Heart left ventricle (tissue), 16 donors: Measurements from ENCODE around the gene ANKRD44. TPM values are rescaled to one million over a fixed set of nuclear protein-coding genes. Genes with fewer than 3 reads are reported as not detected.

Source experiments
- ATAC-seq, 4 donors: fragments of 200-7000 bp; cut with Tn5 transposase; one replicate each; pipeline ENCODE4 v1.9.1; 2020 to 2022; ENCODE audit warnings: moderate library complexity in 4 of 4, mild to moderate bottlenecking in 3 of 4, moderate number of reproducible peaks in 1 of 4
- DNase-seq, 5 donors: peaks; one replicate each; pipeline ENCODE4 v3.0.0-alpha.2; 2020
- H3K27ac ChIP-seq, 12 donors: fragments of 200-600 bp; sonication (generic) in 4 of 12; one replicate each; pipeline versions ENCODE4 v1.5.0 to v1.8.0; 2016 to 2022; ENCODE audit warnings: mild to moderate bottlenecking in 2 of 12
- H3K27me3 ChIP-seq, 9 donors: fragments of 200-600 bp; sonication (generic) in 2 of 9; one replicate each; pipeline versions ENCODE4 v1.5.1 to v1.8.0; 2016 to 2022; ENCODE audit warnings: mild to moderate bottlenecking in 3 of 9
- H3K36me3 ChIP-seq, 9 donors: fragments of 200-600 bp; sonication (generic) in 2 of 9; one replicate each; pipeline versions ENCODE4 v1.5.0 to v1.8.0; 2018 to 2022; ENCODE audit warnings: mild to moderate bottlenecking in 2 of 9
- H3K4me1 ChIP-seq, 12 donors: fragments of 200-600 bp; sonication (generic) in 4 of 12; one replicate each; pipeline versions ENCODE4 v1.5.0 to v1.8.0; 2016 to 2022; ENCODE audit warnings: mild to moderate bottlenecking in 3 of 12
- H3K4me3 ChIP-seq, 12 donors: fragments of 200-600 bp; sonication (generic) in 4 of 12; one replicate each; pipeline versions ENCODE4 v1.5.0 to v1.8.0; 2017 to 2022; ENCODE audit warnings: mild to moderate bottlenecking in 9 of 12, moderate library complexity in 4 of 12
- H3K9me3 ChIP-seq, 12 donors: fragments of 200-600 bp; sonication (generic) in 4 of 12; one replicate each; pipeline versions ENCODE4 v1.5.0 to v1.8.0; 2016 to 2022; ENCODE audit warnings: mild to moderate bottlenecking in 1 of 12
- CTCF ChIP-seq, 12 donors: fragments of 200-600 bp; sonication (generic) in 4 of 12; IDR thresholded peaks; one replicate each; pipeline versions ENCODE4 v1.5.0 to v1.8.0; 2018 to 2022; ENCODE audit warnings: antibody characterized with exemption in 12 of 12, mild to moderate bottlenecking in 5 of 12
- POLR2A ChIP-seq, 2 donors: fragments of 450-650 bp; IDR thresholded peaks; one replicate each; pipeline ENCODE4 v1.6.1; 2017; ENCODE audit warnings: antibody characterized with exemption in 2 of 2, mild to moderate bottlenecking in 2 of 2, moderate library complexity in 2 of 2
- WGBS, 4 donors: extraction: QIAGEN DNeasy Blood & Tissue Kit in 2 of 4; methylation state at CpG; one replicate each; pipeline versions ENCODE4 v1.1.5 to v1.1.7; 2013 to 2018; 5-methylcytosine and 5-hydroxymethylcytosine counted together
- intact Hi-C, 10 donors: fragments of 100-400 bp; cut with DNase I; formaldehyde crosslinking; loops; one replicate each; pipeline versions ENCODE4 v1.11.1 to v1.14.2; 2022
- polyA plus RNA-seq, 2 donors: library from polyadenylated mRNA; stranded (reverse); fragments of 200-250 nt; gene quantifications; one replicate each; pipeline ENCODE4 v1.2.3, GENCODE V29; 2013
- total RNA-seq, 9 donors: library from RNA; depleted of rRNA in 2 of 9; stranded (reverse); fragments of >200 nt in 2 of 9; fragmentation: NEBNext Ultra II Directional in 3 of 9; extraction: Animal tissue kit (Norgen Biotek cat#: 25700) in 3 of 9; gene quantifications; one replicate each; pipeline versions ENCODE4 v1.1.0 to v1.2.4, GENCODE V29; 2016 to 2023
- donor health status: ischemic (EF 13 %, LVEDD 7.1; RV severe dilation, severe dysfunction).
- donor health status: healthy with polysubstance abuse.
- donor health status: DM: no; HTN: yes; CAD: no.
- donor health status: DM: no; HTN: no; CAD: no.
- donor health status: ischemic (EF 25% LVEDD 6.9; RV normal size, moderate dysfunction).
- donor health status: ischemic (EF 25% LVEDD 5.7; RV mildly dilated, moderate dysfunction).
- donor health status: healthy.
- donor health status: DM: yes; HTN: yes; CAD: no.
- donor health status: ischemic (EF 35%, LVEDD 5.7; RV mildly dilated, moderate dysfunction).
- donor health status: nonischemic (EF 11% LVEDD 7.7; RV severe dilation, severe dysfunction).
- donor health status: DM: yes; HTN: yes; CAD: no.
- donor health status: PGD.
- donor health status: ischemic (EF 29% LVEDD 5.4; RV normal size, mild dysfunction).
- donor health status: nonischemic (EF 23%, LVEDD 6.1; RV moderate dilation, normal function).

Gene ANKRD44
- total and polyA plus RNA-seq, 11 donors: 2.4 to 30.6 (median 8.4) TPM

GRCh38 chr2:196990788-196991461, 319.7 kb downstream of the ANKRD44 start:
- intact Hi-C loops: no loop called here
- H3K27me3 ChIP-seq: no peaks in the 10 kb centered on the region
- no peak overlapping the region for H3K27ac ChIP-seq
- DNase-seq: no peak
- no peaks in the 10 kb centered on the region for H3K9me3 ChIP-seq
- no peak overlapping the region for H3K4me3 ChIP-seq
- 94 to 95% (median 94%) methylated on average over 10 of the region's 10 CpGs for WGBS, 4 donors
- no peak for ATAC-seq
- peaks cover 0 to 36% (median 15%) of the 10 kb centered on the region in 12 donors for H3K4me1 ChIP-seq
- peaks cover 0 to 52% (median 11%) of the 10 kb centered on the region in 9 donors for H3K36me3 ChIP-seq
- TF ChIP-seq POLR2A (IDR thresholded peaks at IDR 0.05) (no peak), CTCF (IDR thresholded peaks at IDR 0.05) (no peak)

- Histone ChIP-seq H3K27me3 (no peaks in the 10 kb centered on the region), H3K4me3 (no peak overlapping the region), H3K4me1 (peaks cover 0 to 40% (median 15%) of the 10 kb centered on the region in 12 donors), H3K9me3 (no peaks in the 10 kb centered on the region), H3K27ac (peak overlapping the region in 1 of 12 donors; percentile 84), H3K36me3 (peaks cover 0 to 45% (median 11%) of the 10 kb centered on the region in 9 donors)
- DNase-seq: no peak
- ATAC-seq: no peak
- intact Hi-C loops: no loop called here
- WGBS, 4 donors: 88 to 97% (median 91%) methylated on average over 1 of the region's 1 CpG
- TF ChIP-seq POLR2A (IDR thresholded peaks at IDR 0.05) (no peak), CTCF (IDR thresholded peaks at IDR 0.05) (no peak)
Measured at GRCh38 chr2:196990092-196990491, 320.5 kb downstream of the ANKRD44 start.

- WGBS, 4 donors: 79 to 91% (median 86%) methylated on average over 4 of the region's 4 CpGs
- H3K27ac ChIP-seq: peak overlapping the region in 1 of 12 donors; percentile 84
- H3K4me1 ChIP-seq: peaks cover 0 to 42% (median 15%) of the 10 kb centered on the region in 12 donors
- ATAC-seq (no peak), DNase-seq (no peak)
- H3K9me3 ChIP-seq: no peaks in the 10 kb centered on the region
- H3K27me3 ChIP-seq: no peaks in the 10 kb centered on the region
- intact Hi-C loops: loop anchor here in 2 of 10 donors (5.0 to 10.0 kb wide), 2 partner anchors 62 to 65 kb away; partner anchors contain the start of gene PGAP1 (in 2 of the 2)
- peaks cover 0 to 39% (median 11%) of the 10 kb centered on the region in 9 donors for H3K36me3 ChIP-seq
- H3K4me3 ChIP-seq: no peak overlapping the region
- TF ChIP-seq CTCF (IDR thresholded peaks at IDR 0.05) (no peak), POLR2A (IDR thresholded peaks at IDR 0.05) (no peak)
Measured at GRCh38 chr2:196989496-196989895, 321.1 kb downstream of the ANKRD44 start.

- peak overlapping the region in 8 of 12 donors; percentile 51 to 84 (median 68) for H3K27ac ChIP-seq
- H3K9me3 ChIP-seq: no peaks in the 10 kb centered on the region
- intact Hi-C loops: loop anchor here in 2 of 10 donors (5.0 to 10.0 kb wide), 2 partner anchors 61 to 64 kb away; partner anchors contain the start of gene PGAP1 (in 2 of the 2)
- DNase-seq (no peak), ATAC-seq (peak in 2 of 4 donors; percentile 5)
- H3K36me3 ChIP-seq: peaks cover 0 to 30% (median 3%) of the 10 kb centered on the region in 9 donors
- peaks cover 0 to 42% (median 15%) of the 10 kb centered on the region in 12 donors for H3K4me1 ChIP-seq
- H3K27me3 ChIP-seq: no peaks in the 10 kb centered on the region
- peak overlapping the region in 1 of 12 donors; percentile 25 for H3K4me3 ChIP-seq
- TF ChIP-seq CTCF (IDR thresholded peaks at IDR 0.05) (no peak), POLR2A (IDR thresholded peaks at IDR 0.05) (no peak)
- WGBS, 4 donors: 71 to 83% (median 73%) methylated on average over 5 of the region's 5 CpGs
Measured at GRCh38 chr2:196988639-196989038, 321.9 kb downstream of the ANKRD44 start.
